MM.1S (cell line): ENCODE results near the gene PDGFD.

Experiments
- CTCF ChIP-seq: fragments of 300-600 bp; sonication (generic); IDR thresholded peaks from 2 replicates; pipeline ENCODE4 v1.5.1; 2016; ENCODE audit warnings: antibody characterized with exemption, low read length, mixed read lengths
- EZH2 ChIP-seq: fragments of 300-600 bp; sonication (generic); optimal IDR thresholded peaks from 2 replicates; pipeline ENCODE3; 2017; ENCODE audit warnings: low read depth, mild to moderate bottlenecking, antibody characterized with exemption, low read length, mixed read lengths
- EZH2phosphoT487 ChIP-seq: fragments of 300-600 bp; sonication (generic); IDR thresholded peaks from 2 replicates; pipeline ENCODE4 v1.6.1; 2018; ENCODE audit warnings: antibody characterized with exemption, low read length

- TF ChIP-seq CTCF, result no peak
- no peak for TF ChIP-seq EZH2phosphoT487
- TF ChIP-seq EZH2, result no peak
Measured at GRCh38 chr11:103898065-103898464, 265.9 kb downstream of the PDGFD start.
